NB4 (cell line): Measurements from ENCODE around the gene TCTN1.
"Not testable (repeated sequence)": the region's sequence is repeated elsewhere in the genome, so short reads cannot be mapped to it uniquely, and the experiment has no call there.

Experiments used
- DNase-seq: peaks from one replicate; pipeline ENCODE4 v3.0.0; 2010; ENCODE audit warnings: low read depth
- H3K4me3 ChIP-seq: one replicate; pipeline ENCODE4 v1.5.1; 2011; ENCODE audit warnings: mild to moderate bottlenecking, low read depth, low read length, moderate library complexity
- CTCF ChIP-seq: IDR thresholded peaks from one replicate; pipeline ENCODE4 v1.5.1; 2012; ENCODE audit warnings: low read depth, low read length
- MAX ChIP-seq: IDR thresholded peaks from 2 replicates; pipeline ENCODE4 v1.6.1; 2011; ENCODE audit warnings: low read depth, low read length
- MYC ChIP-seq: IDR thresholded peaks from 2 replicates; pipeline ENCODE4 v1.6.1; 2011; ENCODE audit warnings: low read depth, low read length
- POLR2A ChIP-seq: IDR thresholded peaks from 2 replicates; pipeline ENCODE4 v1.6.1; 2011; ENCODE audit warnings: mild to moderate bottlenecking; ENCODE audit not compliant: insufficient read length; ENCODE audit errors: extremely low read depth

The TCTN1 gene

GRCh38 chr12:110579535-110580253, 34.2 kb upstream of the TCTN1 start:
- TF ChIP-seq CTCF: no peak
- TF ChIP-seq POLR2A: no peak
- TF ChIP-seq MAX: no peak
- TF ChIP-seq MYC: no peak
- H3K4me3 ChIP-seq: no peak overlapping the region
- no peak for DNase-seq

GRCh38 chr12:110581931-110582275, 32.0 kb upstream of the TCTN1 start:
- DNase-seq: no peak
- peak overlapping the region; percentile 92 for H3K4me3 ChIP-seq
- TF ChIP-seq CTCF (no peak), POLR2A (no peak)

- peak; percentile 75 for TF ChIP-seq MYC
- no peak for TF ChIP-seq CTCF
- TF ChIP-seq POLR2A: no peak
- TF ChIP-seq MAX: peak; percentile 77
- H3K4me3 ChIP-seq: peak overlapping the region; percentile 92
- DNase-seq: peak; percentile 80
Observed at GRCh38 chr12:110582276-110583136, 31.4 kb upstream of the TCTN1 start.

GRCh38 chr12:110583137-110584059, 30.5 kb upstream of the TCTN1 start, which contains the start of gene PPTC7:
Gene PPTC7 (minus strand): TSS chr12:110583318. CDS start chr12:110583031, 287 bp downstream.
- peak; percentile 99 for DNase-seq
- peak within 1 kb of the TSS; percentile 92 for H3K4me3 ChIP-seq
- TF ChIP-seq POLR2A (peak; percentile 91), MAX (no peak), MYC (peak; percentile 54; the same call in 1 of the 2 replicates), CTCF (no peak)

- no peak overlapping the region for H3K4me3 ChIP-seq
- DNase-seq: no peak
- TF ChIP-seq MAX (0 out of 2 replicates have a peak, but pooled peaks have one; percentile 13), POLR2A (no peak)
Observed at GRCh38 chr12:110585231-110585799, 28.6 kb upstream of the TCTN1 start.

- H3K4me3 ChIP-seq: not testable (repeated sequence)
Observed at GRCh38 chr12:110587102-110587501, 26.8 kb upstream of the TCTN1 start.

More at GRCh38 chr12:110587102-110587501, 26.8 kb upstream of the TCTN1 start:
- DNase-seq: not testable (repeated sequence)
